Measurements from ENCODE around the gene BEST4. TPM values are rescaled to one million over a fixed set of nuclear protein-coding genes. Genes with fewer than 3 reads are reported as not detected.
A peak's percentile ranks its signal among the peaks of the same experiment; 100 is the strongest.

The BEST4 gene
- total RNA-seq, 2 donors from 2014 or later, result 4.1 TPM; not detected in 1

GRCh38 chr1:44806704-44807363, 18.9 kb upstream of the BEST4 start, which contains the start of gene DYNLT4:
DYNLT4 (minus strand) TSS chr1:44807351; CDS start chr1:44806668, 683 bp downstream.
- ATAC-seq (ENCODE audit: insufficient number of reproducible peaks, low FRiP score, low read depth) (peak; percentile 0), DNase-seq (ENCODE audit: low spot score) (no peak)
- H3K36me3 ChIP-seq, result peaks cover 33% of the 10 kb centered on the region
- peak within 1 kb of the TSS; percentile 59 for H3K4me3 ChIP-seq
- no peak for TF ChIP-seq CTCF (IDR thresholded peaks at IDR 0.05)
- H3K9me3 ChIP-seq, result no peaks in the 10 kb centered on the region
- peak within 1 kb of the TSS; percentile 99 to 100 for H3K27ac ChIP-seq
- H3K27me3 ChIP-seq (replicated peaks; ENCODE audit: insufficient read depth), result no peaks in the 10 kb centered on the region
- peaks cover 65 to 100% of the 10 kb centered on the region in 2 donors for H3K4me1 ChIP-seq (ENCODE audit: control insufficient read depth in 1 of 2, low read depth in 2 of 2)

- Histone ChIP-seq H3K27me3 (replicated peaks; ENCODE audit: insufficient read depth) (no peaks in the 10 kb centered on the region), H3K4me1 (ENCODE audit: control insufficient read depth in 1 of 2, low read depth in 2 of 2) (peaks cover 60 to 94% of the 10 kb centered on the region in 2 donors), H3K4me3 (peak overlapping the region; percentile 52), H3K36me3 (peaks cover 33% of the 10 kb centered on the region), H3K9me3 (no peaks in the 10 kb centered on the region), H3K27ac (peak overlapping the region; percentile 99 to 100)
- ATAC-seq (ENCODE audit: insufficient number of reproducible peaks, low FRiP score, low read depth) (no peak), DNase-seq (ENCODE audit: low spot score) (no peak)
- no peak for TF ChIP-seq CTCF (IDR thresholded peaks at IDR 0.05)
Observed at GRCh38 chr1:44806025-44806703, 18.2 kb upstream of the BEST4 start.

GRCh38 chr1:44805311-44806024, 17.5 kb upstream of the BEST4 start:
- H3K4me1 ChIP-seq (ENCODE audit: control insufficient read depth in 1 of 2, low read depth in 2 of 2), result peaks cover 54 to 87% of the 10 kb centered on the region in 2 donors
- no peak for DNase-seq (ENCODE audit: low spot score)
- ATAC-seq (ENCODE audit: insufficient number of reproducible peaks, low FRiP score, low read depth), result no peak

GRCh38 chr1:44803312-44804095, 15.5 kb upstream of the BEST4 start:
- Histone ChIP-seq H3K27ac (peak overlapping the region; percentile 97 to 99), H3K27me3 (replicated peaks; ENCODE audit: insufficient read depth) (no peaks in the 10 kb centered on the region), H3K9me3 (no peaks in the 10 kb centered on the region), H3K4me1 (ENCODE audit: control insufficient read depth in 1 of 2, low read depth in 2 of 2) (peaks cover 40 to 74% of the 10 kb centered on the region in 2 donors), H3K36me3 (peaks cover 33% of the 10 kb centered on the region), H3K4me3 (peak overlapping the region; percentile 94)
- DNase-seq (ENCODE audit: low spot score), result no peak
- TF ChIP-seq CTCF (IDR thresholded peaks at IDR 0.05), result no peak
- ATAC-seq (ENCODE audit: insufficient number of reproducible peaks, low FRiP score, low read depth), result no peak

More at GRCh38 chr1:44805311-44806024, 17.5 kb upstream of the BEST4 start:
- Histone ChIP-seq H3K9me3 (no peaks in the 10 kb centered on the region), H3K36me3 (peaks cover 33% of the 10 kb centered on the region), H3K4me3 (peak overlapping the region; percentile 52), H3K27me3 (replicated peaks; ENCODE audit: insufficient read depth) (no peaks in the 10 kb centered on the region), H3K27ac (peak overlapping the region; percentile 99 to 100)
- TF ChIP-seq CTCF (IDR thresholded peaks at IDR 0.05), result no peak
